Heart left ventricle (tissue), 16 donors: Measurements from ENCODE around the gene FLNB. TPM values are rescaled to one million over a fixed set of nuclear protein-coding genes. Genes with fewer than 3 reads are reported as not detected.

Experiments
- ATAC-seq, 4 donors: fragments of 200-7000 bp; cut with Tn5 transposase; one replicate each; pipeline ENCODE4 v1.9.1; 2020 to 2022; ENCODE audit warnings: moderate library complexity in 4 of 4, mild to moderate bottlenecking in 3 of 4, moderate number of reproducible peaks in 1 of 4
- DNase-seq, 5 donors: peaks; one replicate each; pipeline ENCODE4 v3.0.0-alpha.2; 2020
- H3K27ac ChIP-seq, 12 donors: fragments of 200-600 bp; sonication (generic) in 4 of 12; one replicate each; pipeline versions ENCODE4 v1.5.0 to v1.8.0; 2016 to 2022; ENCODE audit warnings: mild to moderate bottlenecking in 2 of 12
- H3K27me3 ChIP-seq, 9 donors: fragments of 200-600 bp; sonication (generic) in 2 of 9; one replicate each; pipeline versions ENCODE4 v1.5.1 to v1.8.0; 2016 to 2022; ENCODE audit warnings: mild to moderate bottlenecking in 3 of 9
- H3K36me3 ChIP-seq, 9 donors: fragments of 200-600 bp; sonication (generic) in 2 of 9; one replicate each; pipeline versions ENCODE4 v1.5.0 to v1.8.0; 2018 to 2022; ENCODE audit warnings: mild to moderate bottlenecking in 2 of 9
- H3K4me1 ChIP-seq, 12 donors: fragments of 200-600 bp; sonication (generic) in 4 of 12; one replicate each; pipeline versions ENCODE4 v1.5.0 to v1.8.0; 2016 to 2022; ENCODE audit warnings: mild to moderate bottlenecking in 3 of 12
- H3K4me3 ChIP-seq, 12 donors: fragments of 200-600 bp; sonication (generic) in 4 of 12; one replicate each; pipeline versions ENCODE4 v1.5.0 to v1.8.0; 2017 to 2022; ENCODE audit warnings: mild to moderate bottlenecking in 9 of 12, moderate library complexity in 4 of 12
- H3K9me3 ChIP-seq, 12 donors: fragments of 200-600 bp; sonication (generic) in 4 of 12; one replicate each; pipeline versions ENCODE4 v1.5.0 to v1.8.0; 2016 to 2022; ENCODE audit warnings: mild to moderate bottlenecking in 1 of 12
- POLR2A ChIP-seq, 2 donors: fragments of 450-650 bp; IDR thresholded peaks; one replicate each; pipeline ENCODE4 v1.6.1; 2017; ENCODE audit warnings: antibody characterized with exemption in 2 of 2, mild to moderate bottlenecking in 2 of 2, moderate library complexity in 2 of 2
- WGBS, 4 donors: extraction: QIAGEN DNeasy Blood & Tissue Kit in 2 of 4; methylation state at CpG; one replicate each; pipeline versions ENCODE4 v1.1.5 to v1.1.7; 2013 to 2018; 5-methylcytosine and 5-hydroxymethylcytosine counted together
- intact Hi-C, 10 donors: fragments of 100-400 bp; cut with DNase I; formaldehyde crosslinking; loops; one replicate each; pipeline versions ENCODE4 v1.11.1 to v1.14.2; 2022
- polyA plus RNA-seq, 2 donors: library from polyadenylated mRNA; stranded (reverse); fragments of 200-250 nt; gene quantifications; one replicate each; pipeline ENCODE4 v1.2.3, GENCODE V29; 2013
- total RNA-seq, 9 donors: library from RNA; depleted of rRNA in 2 of 9; stranded (reverse); fragments of >200 nt in 2 of 9; fragmentation: NEBNext Ultra II Directional in 3 of 9; extraction: Animal tissue kit (Norgen Biotek cat#: 25700) in 3 of 9; gene quantifications; one replicate each; pipeline versions ENCODE4 v1.1.0 to v1.2.4, GENCODE V29; 2016 to 2023
- TF ChIP-seq, protein P1 (sequence below), 12 donors: fragments of 200-600 bp; sonication (generic) in 4 of 12; IDR thresholded peaks; one replicate each; pipeline versions ENCODE4 v1.5.0 to v1.8.0; 2018 to 2022; ENCODE audit warnings: antibody characterized with exemption in 12 of 12, mild to moderate bottlenecking in 5 of 12
- donor health status: ischemic (EF 13 %, LVEDD 7.1; RV severe dilation, severe dysfunction).
- donor health status: healthy with polysubstance abuse.
- donor health status: DM: no; HTN: yes; CAD: no.
- donor health status: DM: no; HTN: no; CAD: no.
- donor health status: ischemic (EF 25% LVEDD 6.9; RV normal size, moderate dysfunction).
- donor health status: ischemic (EF 25% LVEDD 5.7; RV mildly dilated, moderate dysfunction).
- donor health status: healthy.
- donor health status: DM: yes; HTN: yes; CAD: no.
- donor health status: ischemic (EF 35%, LVEDD 5.7; RV mildly dilated, moderate dysfunction).
- donor health status: nonischemic (EF 11% LVEDD 7.7; RV severe dilation, severe dysfunction).
- donor health status: DM: yes; HTN: yes; CAD: no.
- donor health status: PGD.
- donor health status: ischemic (EF 29% LVEDD 5.4; RV normal size, mild dysfunction).
- donor health status: nonischemic (EF 23%, LVEDD 6.1; RV moderate dilation, normal function).

FLNB gene
- total and polyA plus RNA-seq, 11 donors: 30.5 to 75.6 (median 40.6) TPM

DNA sequence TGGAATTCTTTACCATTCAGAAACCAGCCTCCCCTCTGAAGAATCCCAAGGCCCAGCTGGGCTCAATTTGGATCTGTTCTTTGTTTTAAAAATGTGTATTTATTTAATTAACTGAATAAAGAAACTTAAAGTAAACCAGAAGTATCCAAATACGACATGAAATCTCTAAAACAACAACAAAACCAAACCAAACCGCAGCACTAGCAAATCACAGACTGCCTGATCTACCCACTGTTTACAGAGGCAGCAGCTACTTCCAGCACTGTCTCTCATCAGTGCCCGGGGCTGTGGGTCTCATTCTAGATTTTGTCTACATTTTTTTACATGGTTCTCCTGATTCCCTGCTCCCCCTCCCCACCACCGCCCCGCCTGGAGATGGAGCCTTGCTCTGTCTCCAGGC, 2.3 kb downstream of the FLNB start:
- Histone ChIP-seq H3K4me3 (peak overlapping the region in 11 of 12 donors; percentile 67 to 98 (median 96)), H3K36me3 (no peaks in the 10 kb centered on the region), H3K9me3 (no peaks in the 10 kb centered on the region), H3K4me1 (peaks cover 0 to 74% (median 40%) of the 10 kb centered on the region in 12 donors), H3K27ac (peak overlapping the region in 11 of 12 donors; percentile 2 to 91 (median 81)), H3K27me3 (no peaks in the 10 kb centered on the region)
- DNase-seq (no peak), ATAC-seq (no peak)
- intact Hi-C loops: loop anchor here in 4 of 10 donors (5.0 to 10.0 kb wide), 4 partner anchors 37 to 104 kb away; no protein-coding TSS in a partner anchor
- 79 to 90% (median 84%) methylated on average over 5 of the region's 5 CpGs for WGBS, 4 donors
- TF ChIP-seq, protein P1, sequence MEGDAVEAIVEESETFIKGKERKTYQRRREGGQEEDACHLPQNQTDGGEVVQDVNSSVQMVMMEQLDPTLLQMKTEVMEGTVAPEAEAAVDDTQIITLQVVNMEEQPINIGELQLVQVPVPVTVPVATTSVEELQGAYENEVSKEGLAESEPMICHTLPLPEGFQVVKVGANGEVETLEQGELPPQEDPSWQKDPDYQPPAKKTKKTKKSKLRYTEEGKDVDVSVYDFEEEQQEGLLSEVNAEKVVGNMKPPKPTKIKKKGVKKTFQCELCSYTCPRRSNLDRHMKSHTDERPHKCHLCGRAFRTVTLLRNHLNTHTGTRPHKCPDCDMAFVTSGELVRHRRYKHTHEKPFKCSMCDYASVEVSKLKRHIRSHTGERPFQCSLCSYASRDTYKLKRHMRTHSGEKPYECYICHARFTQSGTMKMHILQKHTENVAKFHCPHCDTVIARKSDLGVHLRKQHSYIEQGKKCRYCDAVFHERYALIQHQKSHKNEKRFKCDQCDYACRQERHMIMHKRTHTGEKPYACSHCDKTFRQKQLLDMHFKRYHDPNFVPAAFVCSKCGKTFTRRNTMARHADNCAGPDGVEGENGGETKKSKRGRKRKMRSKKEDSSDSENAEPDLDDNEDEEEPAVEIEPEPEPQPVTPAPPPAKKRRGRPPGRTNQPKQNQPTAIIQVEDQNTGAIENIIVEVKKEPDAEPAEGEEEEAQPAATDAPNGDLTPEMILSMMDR (IDR thresholded peaks at IDR 0.05): no peak
- TF ChIP-seq POLR2A (IDR thresholded peaks at IDR 0.05): no peak

DNA sequence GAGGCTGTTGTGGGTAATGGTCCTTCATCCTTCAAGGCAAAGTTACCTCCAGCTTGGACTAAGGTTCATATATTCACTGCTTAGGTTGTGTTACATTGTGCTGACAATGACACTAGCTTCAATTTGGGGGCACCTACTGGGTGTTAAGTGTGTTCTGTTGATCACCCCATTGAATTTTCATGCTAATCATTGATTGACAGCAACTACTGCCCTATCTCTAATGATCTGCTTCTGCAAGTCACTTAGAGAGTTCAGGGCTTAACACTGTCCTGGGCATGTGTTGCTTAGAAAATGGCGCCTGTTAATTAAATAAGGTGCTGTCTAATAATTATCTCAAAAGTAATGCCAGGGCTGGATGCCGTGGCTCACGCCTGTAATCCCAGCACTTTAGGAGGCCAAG, 3.4 kb downstream of the FLNB start:
- Histone ChIP-seq H3K4me3 (peak overlapping the region in 2 of 12 donors; percentile 67 to 96), H3K9me3 (no peaks in the 10 kb centered on the region), H3K27me3 (no peaks in the 10 kb centered on the region), H3K27ac (peak overlapping the region in 5 of 12 donors; percentile 44 to 91 (median 86)), H3K36me3 (no peaks in the 10 kb centered on the region), H3K4me1 (peaks cover 0 to 82% (median 41%) of the 10 kb centered on the region in 12 donors)
- ATAC-seq (no peak), DNase-seq (no peak)
- no peak for TF ChIP-seq POLR2A (IDR thresholded peaks at IDR 0.05)
- TF ChIP-seq, protein P1 (IDR thresholded peaks at IDR 0.05): no peak
- 83 to 98% (median 95%) methylated on average over 3 of the region's 3 CpGs for WGBS, 4 donors
- intact Hi-C loops: loop anchor here in 4 of 10 donors (5.0 to 10.0 kb wide), 4 partner anchors 36 to 103 kb away; no protein-coding TSS in a partner anchor

DNA sequence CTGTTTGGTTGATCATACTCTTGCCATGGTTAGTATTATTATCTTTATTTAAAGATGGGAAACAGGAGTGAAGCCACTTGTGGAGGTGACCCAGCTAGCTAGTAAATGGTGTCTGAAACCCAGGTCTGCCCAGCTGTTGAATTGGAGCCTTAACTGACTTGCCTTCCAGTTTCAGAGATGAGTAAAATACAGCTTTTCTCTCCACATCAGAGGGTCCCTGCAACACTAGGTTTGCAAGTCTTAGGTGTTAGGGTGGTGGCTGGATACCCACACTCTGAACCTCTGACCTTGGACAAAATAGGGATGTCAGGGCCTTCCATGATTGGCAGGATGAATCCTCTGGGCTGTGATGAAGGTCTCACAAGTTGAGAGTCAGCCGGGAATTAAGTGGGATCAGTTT, 4.1 kb downstream of the FLNB start:
- Histone ChIP-seq H3K4me3 (no peak overlapping the region), H3K9me3 (no peaks in the 10 kb centered on the region), H3K27ac (peak overlapping the region in 2 of 12 donors; percentile 87 to 91), H3K36me3 (no peaks in the 10 kb centered on the region), H3K27me3 (no peaks in the 10 kb centered on the region), H3K4me1 (peaks cover 0 to 89% (median 42%) of the 10 kb centered on the region in 12 donors)
- intact Hi-C loops: loop anchor here in 4 of 10 donors (5.0 to 10.0 kb wide), 4 partner anchors 35 to 102 kb away; no protein-coding TSS in a partner anchor
- WGBS, 4 donors: 83 to 98% (median 90%) methylated on average over 1 of the region's 1 CpG
- TF ChIP-seq, protein P1 (IDR thresholded peaks at IDR 0.05): no peak
- no peak for TF ChIP-seq POLR2A (IDR thresholded peaks at IDR 0.05)
- no peak for ATAC-seq
- no peak for DNase-seq

DNA sequence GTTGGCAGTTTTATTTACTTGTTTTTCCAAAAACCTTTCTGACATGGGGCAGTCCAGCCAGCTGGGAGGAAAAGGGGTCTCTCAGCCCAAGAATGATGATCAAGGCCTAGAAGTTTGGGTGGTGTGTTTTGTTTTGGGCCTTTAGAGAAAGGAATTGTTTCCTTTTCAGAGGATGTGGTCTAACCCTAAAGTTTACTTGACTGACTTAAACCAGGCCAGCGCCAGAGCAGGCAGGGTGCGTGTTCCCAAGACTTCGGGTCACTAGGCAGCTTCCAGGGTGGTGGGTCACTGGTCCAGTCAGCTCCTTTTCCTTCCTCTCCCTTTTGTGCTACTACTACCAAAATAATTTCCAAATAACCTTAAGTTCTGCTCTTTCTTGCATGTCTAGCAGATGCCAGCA, 4.9 kb downstream of the FLNB start:
- H3K4me1 ChIP-seq: peaks cover 0 to 93% (median 45%) of the 10 kb centered on the region in 12 donors
- no peak for ATAC-seq
- no peaks in the 10 kb centered on the region for H3K36me3 ChIP-seq
- H3K27ac ChIP-seq: peak overlapping the region in 3 of 12 donors; percentile 24 to 91 (median 87)
- WGBS, 4 donors: 75 to 96% (median 84%) methylated on average over 3 of the region's 3 CpGs
- no peaks in the 10 kb centered on the region for H3K9me3 ChIP-seq
- no peaks in the 10 kb centered on the region for H3K27me3 ChIP-seq
- H3K4me3 ChIP-seq: no peak overlapping the region
- TF ChIP-seq POLR2A (IDR thresholded peaks at IDR 0.05): no peak
- TF ChIP-seq, protein P1 (IDR thresholded peaks at IDR 0.05): no peak
- no peak for DNase-seq
- intact Hi-C loops: loop anchor here in 4 of 10 donors (5.0 to 10.0 kb wide), 4 partner anchors 34 to 102 kb away; no protein-coding TSS in a partner anchor
